NCI-H82 treated with DMSO at 0.1 percent for 48 hours (cell line): Measurements from ENCODE around the gene ZNRF3.
A peak's percentile ranks its signal among the peaks of the same experiment; 100 is the strongest.
"Not testable (repeated sequence)": the region's sequence is repeated elsewhere in the genome, so short reads cannot be mapped to it uniquely, and the experiment has no call there.

Source experiments
- DNase-seq: peaks from one replicate; lab custom pipeline; 2025; ENCODE audit not compliant: unreplicated experiment; lab: John Stamatoyannopoulos, UW

Gene ZNRF3

GRCh38 chr22:29081517-29082236 lies 198.3 kb downstream of the ZNRF3 start:
- DNase-seq = no peak

DNA sequence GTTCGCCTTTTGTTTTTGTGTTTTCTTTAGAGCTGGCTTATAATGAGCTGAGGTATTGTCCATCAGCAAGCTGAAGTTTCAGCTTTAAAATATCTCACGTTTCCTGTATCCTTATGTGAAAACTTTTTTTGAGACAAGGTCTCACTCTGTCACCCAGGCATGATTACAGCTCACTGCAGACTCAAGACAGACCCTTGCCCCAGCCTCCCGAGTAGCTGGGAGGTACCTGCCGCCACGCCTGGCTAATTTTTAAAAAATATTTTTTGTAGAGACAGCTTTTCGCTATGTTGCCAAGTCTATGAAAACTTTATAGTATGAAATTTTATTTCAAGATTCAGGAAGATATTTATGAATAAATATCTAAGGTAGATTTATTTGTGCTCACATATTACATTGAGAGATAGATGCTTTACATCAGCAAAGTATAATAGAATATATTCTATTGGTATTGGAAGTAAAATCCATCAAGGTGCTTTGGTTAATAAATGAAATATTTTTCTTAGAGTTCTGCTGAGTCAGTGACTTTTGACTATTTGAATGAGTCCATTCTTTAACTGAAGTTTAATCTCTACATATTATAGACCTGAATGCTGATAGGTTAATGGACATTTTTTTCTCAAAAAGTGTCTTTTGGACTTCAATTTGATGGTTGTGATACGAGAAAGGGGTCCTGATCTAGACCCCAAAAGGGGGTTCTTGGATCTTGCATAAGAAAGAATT lies 199.6 kb downstream of the ZNRF3 start:
- DNase-seq = no peak

DNA sequence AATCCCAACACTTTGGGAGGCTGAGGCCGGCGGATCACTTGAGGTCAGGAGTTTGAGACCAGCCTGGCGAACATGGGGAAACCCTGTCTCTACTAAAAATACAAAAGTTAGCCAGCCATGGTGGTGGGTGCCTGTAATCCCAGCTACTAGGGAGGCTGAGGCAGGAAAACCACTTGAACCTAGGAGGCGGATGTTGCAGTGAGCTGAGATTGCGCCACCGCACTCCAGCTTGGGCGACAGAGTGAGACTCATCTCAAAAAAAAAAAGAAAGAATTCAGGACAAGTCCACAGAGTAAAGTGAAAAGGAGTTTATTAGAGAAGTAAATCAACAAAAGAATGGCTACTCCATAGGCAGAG lies 200.2 kb downstream of the ZNRF3 start:
- DNase-seq = not testable (repeated sequence)

DNA sequence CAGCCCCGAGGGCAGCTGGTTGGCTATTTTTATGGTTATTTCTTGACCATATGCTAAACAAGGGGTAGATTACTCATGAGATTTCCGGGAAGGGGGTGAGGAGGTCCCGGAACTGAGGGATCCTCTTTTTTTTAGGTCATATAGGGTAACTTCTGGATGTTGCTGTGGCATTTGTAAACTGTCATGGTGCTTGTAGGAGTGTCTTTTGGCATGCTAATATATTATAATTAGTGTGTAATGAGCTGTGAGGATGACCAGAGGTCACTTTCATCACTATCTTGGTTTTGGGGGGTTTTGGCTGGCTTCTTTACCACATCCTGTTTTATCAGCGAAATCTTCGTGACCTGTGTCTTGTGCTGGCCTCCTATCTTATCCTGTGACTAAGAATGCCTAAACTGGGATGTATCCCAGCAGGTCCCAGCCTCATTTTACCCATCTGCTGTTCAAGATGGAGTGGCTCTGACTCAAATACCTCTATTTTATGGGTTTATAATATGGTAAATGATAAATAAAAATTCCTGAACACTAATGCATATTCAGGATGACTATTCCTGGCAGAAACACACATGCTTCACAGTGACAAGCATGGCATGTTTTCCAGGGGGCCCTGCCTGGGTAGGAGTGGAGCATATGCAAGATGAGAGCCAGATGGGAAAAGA lies 200.7 kb downstream of the ZNRF3 start:
- no peak for DNase-seq

DNA sequence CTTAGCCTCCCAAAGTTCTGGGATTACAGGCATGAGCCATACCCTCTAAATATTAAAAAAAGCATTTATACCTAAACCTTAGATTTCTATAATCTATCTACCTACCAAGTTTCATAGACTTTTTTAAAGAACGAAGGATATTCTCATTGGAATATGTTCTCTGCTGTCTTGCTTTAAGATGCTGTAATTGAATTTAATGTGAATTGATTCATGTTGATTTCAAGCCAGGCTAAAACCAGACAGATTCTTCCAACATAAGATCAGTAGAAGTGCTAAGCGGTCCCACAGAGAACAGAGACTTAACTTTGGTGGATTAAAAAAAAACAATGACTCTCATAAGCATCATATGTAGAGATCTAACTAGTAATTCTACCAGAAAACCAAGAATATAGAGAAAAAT lies 203.6 kb downstream of the ZNRF3 start:
- DNase-seq = no peak

- DNase-seq = no peak
Observed at GRCh38 chr22:29088809-29089208, 205.4 kb downstream of the ZNRF3 start.

DNA sequence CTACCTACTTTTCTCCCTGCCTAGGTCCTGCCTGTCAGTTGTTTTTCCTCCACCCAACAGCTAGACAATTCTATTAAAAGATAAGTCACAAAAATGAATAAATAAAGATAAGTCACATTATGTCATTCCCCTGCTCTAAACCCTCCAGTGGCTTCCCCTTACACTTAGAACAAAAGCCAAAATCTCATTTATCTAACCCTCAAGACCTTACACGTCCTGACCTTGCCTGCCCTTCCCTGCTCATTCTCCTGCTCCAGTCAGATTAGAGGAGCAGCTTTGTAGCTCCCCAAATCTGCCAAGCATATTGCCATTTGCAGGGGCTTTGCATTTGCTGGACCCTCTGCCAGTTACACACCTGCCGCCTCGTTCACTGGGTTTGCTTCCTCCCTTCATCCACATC lies 206.1 kb downstream of the ZNRF3 start:
- DNase-seq = peak; percentile 62

GRCh38 chr22:29090039-29090438 lies 206.7 kb downstream of the ZNRF3 start:
- no peak for DNase-seq

DNA sequence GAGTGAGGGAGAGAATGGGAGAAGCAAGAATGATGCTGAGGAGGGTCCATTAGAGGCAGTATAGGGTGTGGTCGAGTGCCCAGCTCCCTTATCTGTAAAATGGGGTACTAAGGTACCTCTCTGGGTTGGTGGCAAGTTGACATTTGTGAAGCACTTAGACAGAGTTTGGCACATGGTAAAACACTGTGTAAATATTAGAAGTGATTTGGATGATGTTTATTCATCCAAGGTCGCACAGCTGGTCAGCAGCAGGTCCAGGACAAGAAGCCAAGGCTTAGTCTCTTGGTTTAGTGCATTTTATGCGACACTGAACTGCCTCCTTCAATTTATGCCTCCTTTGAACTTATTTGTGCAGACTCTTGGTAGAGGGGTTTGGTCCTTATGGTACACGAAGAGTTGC lies 208.9 kb downstream of the ZNRF3 start:
- no peak for DNase-seq

- no peak for DNase-seq
Observed at GRCh38 chr22:29093030-29093429, 209.7 kb downstream of the ZNRF3 start.

DNA sequence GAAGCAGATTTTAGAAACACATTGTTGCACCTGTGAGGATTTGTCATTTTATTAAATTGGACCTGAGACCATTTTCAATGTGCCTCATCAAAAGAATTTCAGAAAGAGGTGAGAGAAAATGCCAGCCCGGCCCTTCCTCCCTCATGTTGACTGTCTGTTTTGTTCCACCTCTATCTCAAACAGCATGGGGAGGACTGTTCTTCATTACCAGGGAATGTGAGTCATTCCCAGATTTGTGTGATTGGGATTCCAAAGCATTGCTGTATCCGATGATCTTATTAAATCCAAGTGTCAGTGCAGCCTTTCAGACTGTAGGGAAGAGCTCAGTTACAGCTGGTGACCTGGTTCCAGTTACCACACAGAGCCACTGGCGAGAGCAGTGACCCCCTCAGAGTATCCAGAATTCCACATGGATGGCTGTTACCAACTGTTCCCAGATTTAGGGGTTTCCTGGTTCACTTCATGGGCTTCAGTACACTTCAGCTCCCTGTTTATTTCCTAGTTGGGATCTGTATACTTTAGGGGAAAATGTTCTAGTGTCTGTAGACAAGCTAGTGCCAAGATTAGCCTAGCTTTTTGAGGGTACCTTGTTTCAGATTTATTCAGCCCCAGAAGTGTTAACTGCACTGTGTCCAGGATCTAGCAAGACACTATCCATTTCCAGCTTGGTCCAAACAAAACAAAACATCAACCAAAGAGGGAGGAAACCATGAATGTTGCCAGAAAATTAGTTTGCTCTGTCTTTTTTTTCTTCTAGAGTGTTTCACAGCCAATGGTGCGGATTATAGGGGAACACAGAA lies 210.3 kb downstream of the ZNRF3 start:
- peak; percentile 40 for DNase-seq

- DNase-seq = no peak
Observed at GRCh38 chr22:29095459-29095858, 212.1 kb downstream of the ZNRF3 start.

DNA sequence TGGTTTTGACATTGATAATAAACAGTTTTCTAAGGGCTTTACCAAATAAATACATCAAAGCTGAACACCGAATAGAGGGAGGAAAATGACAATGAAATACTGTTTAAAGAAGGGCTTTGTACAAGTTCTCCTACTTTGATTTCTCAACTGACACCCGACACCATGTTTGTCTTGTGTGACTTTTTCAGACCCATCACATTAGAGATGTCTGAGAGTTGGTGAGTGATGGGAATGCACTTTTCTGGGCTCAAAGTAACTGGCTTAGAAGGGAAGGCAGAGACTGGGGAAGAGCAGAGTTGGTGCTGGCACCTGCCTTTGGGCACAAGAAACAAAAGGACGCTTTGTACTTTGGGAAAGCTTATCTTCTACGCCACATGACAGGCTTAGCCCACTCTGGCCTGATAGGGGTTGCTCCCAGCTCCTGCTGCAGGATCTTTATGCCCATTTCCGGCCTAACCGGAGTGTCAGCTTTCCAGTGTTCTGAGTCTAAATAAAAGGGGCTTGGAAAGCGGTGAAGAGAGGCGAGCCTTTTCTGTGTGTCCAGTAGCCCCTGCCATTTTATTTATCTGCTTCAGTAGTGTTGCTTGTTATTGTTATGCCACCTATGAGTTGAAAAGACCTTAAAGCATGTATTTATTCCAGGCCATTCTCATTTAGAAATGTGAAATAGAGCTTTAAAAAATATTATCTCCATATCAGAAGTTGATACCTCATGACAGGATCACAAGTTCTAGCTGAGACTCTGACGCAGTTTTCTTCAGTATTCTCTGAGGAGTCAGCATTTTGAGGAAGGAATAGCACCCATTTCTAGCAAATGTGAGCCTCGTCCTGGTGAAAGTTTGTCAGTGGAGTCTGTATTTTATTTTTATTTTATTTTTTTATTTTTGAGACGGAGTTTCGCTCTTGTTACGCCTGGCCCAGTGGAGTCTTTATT lies 213.6 kb downstream of the ZNRF3 start:
- no peak for DNase-seq

- no peak for DNase-seq
Observed at GRCh38 chr22:29098296-29098695, 214.9 kb downstream of the ZNRF3 start.

GRCh38 chr22:29102300-29102699 lies 218.9 kb downstream of the ZNRF3 start:
- no peak for DNase-seq

DNA sequence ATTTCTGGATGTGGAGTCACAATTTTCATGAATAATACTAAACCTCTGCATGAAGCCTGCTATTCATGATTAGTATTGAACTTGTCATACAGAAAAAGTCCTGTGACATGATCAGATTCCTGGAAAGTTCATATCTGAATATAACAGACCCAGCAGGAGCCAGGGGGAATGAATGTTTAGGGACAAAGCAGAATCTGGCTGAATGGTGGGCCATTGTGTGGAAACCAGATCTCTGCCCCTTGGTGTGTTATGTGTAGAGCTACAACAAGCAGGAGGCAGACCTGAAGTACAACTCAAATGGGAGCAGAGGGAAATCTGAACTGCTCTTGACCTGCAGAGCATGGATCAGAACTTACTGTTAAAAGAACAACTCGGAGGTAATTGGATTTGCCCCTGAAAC lies 219.7 kb downstream of the ZNRF3 start:
- DNase-seq = no peak

GRCh38 chr22:29105468-29105867 lies 222.1 kb downstream of the ZNRF3 start:
- no peak for DNase-seq

- peak; percentile 69 for DNase-seq
Observed at GRCh38 chr22:29106839-29107238, 223.5 kb downstream of the ZNRF3 start.
